ENCODE results near the gene MYMK.

The MYMK gene

GRCh38 chr9:133505901-133506652 lies 18.7 kb downstream of the MYMK start:
- Histone ChIP-seq H3K9me3 (ENCODE audit: control insufficient read depth in 1 of 2, low read length in 2 of 2) (peaks cover 0 to 13% of the 10 kb centered on the region in 2 donors), H3K36me3 (ENCODE audit: control insufficient read depth in 1 of 2, insufficient read depth in 2 of 2, low read length in 2 of 2) (no peaks in the 10 kb centered on the region), H3K4me3 (ENCODE audit: low read depth in 1 of 2, low read length in 2 of 2) (no peak overlapping the region), H3K27me3 (ENCODE audit: low read depth, low read length) (no peaks in the 10 kb centered on the region), H3K4me1 (ENCODE audit: control insufficient read depth in 1 of 2, insufficient read depth in 2 of 2, low read length in 2 of 2) (peaks cover 0 to 20% of the 10 kb centered on the region in 2 donors), H3K27ac (ENCODE audit: low read length) (no peak overlapping the region)

GRCh38 chr9:133505186-133505830 lies 19.5 kb downstream of the MYMK start:
- peaks cover 0 to 20% of the 10 kb centered on the region in 2 donors for H3K4me1 ChIP-seq (ENCODE audit: control insufficient read depth in 1 of 2, insufficient read depth in 2 of 2, low read length in 2 of 2)
- no peak overlapping the region for H3K4me3 ChIP-seq (ENCODE audit: low read depth in 1 of 2, low read length in 2 of 2)
- H3K27ac ChIP-seq (ENCODE audit: low read length) = no peak overlapping the region
- peaks cover 0 to 13% of the 10 kb centered on the region in 2 donors for H3K9me3 ChIP-seq (ENCODE audit: control insufficient read depth in 1 of 2, low read length in 2 of 2)
- no peaks in the 10 kb centered on the region for H3K27me3 ChIP-seq (ENCODE audit: low read depth, low read length)
- H3K36me3 ChIP-seq (ENCODE audit: control insufficient read depth in 1 of 2, insufficient read depth in 2 of 2, low read length in 2 of 2) = no peaks in the 10 kb centered on the region

- Histone ChIP-seq H3K4me3 (ENCODE audit: low read depth in 1 of 2, low read length in 2 of 2) (no peak overlapping the region), H3K9me3 (ENCODE audit: control insufficient read depth in 1 of 2, low read length in 2 of 2) (peaks cover 0 to 13% of the 10 kb centered on the region in 2 donors), H3K27me3 (ENCODE audit: low read depth, low read length) (no peaks in the 10 kb centered on the region), H3K4me1 (ENCODE audit: control insufficient read depth in 1 of 2, insufficient read depth in 2 of 2, low read length in 2 of 2) (peaks cover 0 to 12% of the 10 kb centered on the region in 2 donors), H3K36me3 (ENCODE audit: control insufficient read depth in 1 of 2, insufficient read depth in 2 of 2, low read length in 2 of 2) (no peaks in the 10 kb centered on the region), H3K27ac (ENCODE audit: low read length) (no peak overlapping the region)
Measured at GRCh38 chr9:133502112-133502511, 22.6 kb downstream of the MYMK start.

- Histone ChIP-seq H3K4me1 (ENCODE audit: control insufficient read depth in 1 of 2, insufficient read depth in 2 of 2, low read length in 2 of 2) (peaks cover 0 to 4% of the 10 kb centered on the region in 2 donors), H3K27ac (ENCODE audit: low read length) (no peak overlapping the region)
Measured at GRCh38 chr9:133499892-133500270, 24.9 kb downstream of the MYMK start.

GRCh38 chr9:133499132-133499891 lies 25.4 kb downstream of the MYMK start:
- H3K4me1 ChIP-seq (ENCODE audit: control insufficient read depth in 1 of 2, insufficient read depth in 2 of 2, low read length in 2 of 2) = peaks cover 0 to 4% of the 10 kb centered on the region in 2 donors
- H3K27ac ChIP-seq (ENCODE audit: low read length) = no peak overlapping the region
- peaks cover 0 to 13% of the 10 kb centered on the region in 2 donors for H3K9me3 ChIP-seq (ENCODE audit: control insufficient read depth in 1 of 2, low read length in 2 of 2)
- no peaks in the 10 kb centered on the region for H3K27me3 ChIP-seq (ENCODE audit: low read depth, low read length)
- H3K4me3 ChIP-seq (ENCODE audit: low read depth in 1 of 2, low read length in 2 of 2) = no peak overlapping the region
- H3K36me3 ChIP-seq (ENCODE audit: control insufficient read depth in 1 of 2, insufficient read depth in 2 of 2, low read length in 2 of 2) = no peaks in the 10 kb centered on the region

More at GRCh38 chr9:133499892-133500270, 24.9 kb downstream of the MYMK start:
- Histone ChIP-seq H3K9me3 (ENCODE audit: control insufficient read depth in 1 of 2, low read length in 2 of 2) (peaks cover 0 to 13% of the 10 kb centered on the region in 2 donors), H3K27me3 (ENCODE audit: low read depth, low read length) (no peaks in the 10 kb centered on the region), H3K4me3 (ENCODE audit: low read depth in 1 of 2, low read length in 2 of 2) (no peak overlapping the region), H3K36me3 (ENCODE audit: control insufficient read depth in 1 of 2, insufficient read depth in 2 of 2, low read length in 2 of 2) (no peaks in the 10 kb centered on the region)

- H3K27ac ChIP-seq (ENCODE audit: low read length) = no peak overlapping the region
- H3K4me3 ChIP-seq (ENCODE audit: low read depth in 1 of 2, low read length in 2 of 2) = no peak overlapping the region
- no peaks in the 10 kb centered on the region for H3K27me3 ChIP-seq (ENCODE audit: low read depth, low read length)
- H3K36me3 ChIP-seq (ENCODE audit: control insufficient read depth in 1 of 2, insufficient read depth in 2 of 2, low read length in 2 of 2) = no peaks in the 10 kb centered on the region
- peaks cover 0 to 8% of the 10 kb centered on the region in 2 donors for H3K4me1 ChIP-seq (ENCODE audit: control insufficient read depth in 1 of 2, insufficient read depth in 2 of 2, low read length in 2 of 2)
- peaks cover 0 to 9% of the 10 kb centered on the region in 2 donors for H3K9me3 ChIP-seq (ENCODE audit: control insufficient read depth in 1 of 2, low read length in 2 of 2)
Measured at GRCh38 chr9:133496861-133497842, 27.6 kb downstream of the MYMK start.

- no peak overlapping the region for H3K4me3 ChIP-seq (ENCODE audit: low read depth in 1 of 2, low read length in 2 of 2)
- H3K36me3 ChIP-seq (ENCODE audit: control insufficient read depth in 1 of 2, insufficient read depth in 2 of 2, low read length in 2 of 2) = no peaks in the 10 kb centered on the region
- H3K27me3 ChIP-seq (ENCODE audit: low read depth, low read length) = no peaks in the 10 kb centered on the region
- no peak overlapping the region for H3K27ac ChIP-seq (ENCODE audit: low read length)
- H3K4me1 ChIP-seq (ENCODE audit: control insufficient read depth in 1 of 2, insufficient read depth in 2 of 2, low read length in 2 of 2) = peaks cover 0 to 13% of the 10 kb centered on the region in 2 donors
- H3K9me3 ChIP-seq (ENCODE audit: control insufficient read depth in 1 of 2, low read length in 2 of 2) = no peaks in the 10 kb centered on the region
Measured at GRCh38 chr9:133495327-133496293, 29.1 kb downstream of the MYMK start.

GRCh38 chr9:133494636-133495326 lies 30.0 kb downstream of the MYMK start:
- no peaks in the 10 kb centered on the region for H3K36me3 ChIP-seq (ENCODE audit: control insufficient read depth in 1 of 2, insufficient read depth in 2 of 2, low read length in 2 of 2)
- no peaks in the 10 kb centered on the region for H3K27me3 ChIP-seq (ENCODE audit: low read depth, low read length)
- no peak overlapping the region for H3K27ac ChIP-seq (ENCODE audit: low read length)
- peaks cover 0 to 13% of the 10 kb centered on the region in 2 donors for H3K4me1 ChIP-seq (ENCODE audit: control insufficient read depth in 1 of 2, insufficient read depth in 2 of 2, low read length in 2 of 2)
- no peak overlapping the region for H3K4me3 ChIP-seq (ENCODE audit: low read depth in 1 of 2, low read length in 2 of 2)
- H3K9me3 ChIP-seq (ENCODE audit: control insufficient read depth in 1 of 2, low read length in 2 of 2) = no peaks in the 10 kb centered on the region

GRCh38 chr9:133493845-133494540 lies 30.8 kb downstream of the MYMK start:
- no peaks in the 10 kb centered on the region for H3K9me3 ChIP-seq (ENCODE audit: control insufficient read depth in 1 of 2, low read length in 2 of 2)
- no peaks in the 10 kb centered on the region for H3K27me3 ChIP-seq (ENCODE audit: low read depth, low read length)
- H3K36me3 ChIP-seq (ENCODE audit: control insufficient read depth in 1 of 2, insufficient read depth in 2 of 2, low read length in 2 of 2) = no peaks in the 10 kb centered on the region
- peaks cover 0 to 9% of the 10 kb centered on the region in 2 donors for H3K4me1 ChIP-seq (ENCODE audit: control insufficient read depth in 1 of 2, insufficient read depth in 2 of 2, low read length in 2 of 2)
- H3K4me3 ChIP-seq (ENCODE audit: low read depth in 1 of 2, low read length in 2 of 2) = no peak overlapping the region
- no peak overlapping the region for H3K27ac ChIP-seq (ENCODE audit: low read length)
